ENCODE data around the gene THADA. TPM values are rescaled to one million over a fixed set of nuclear protein-coding genes. Genes with fewer than 3 reads are reported as not detected.

Gene THADA
- total RNA-seq, 1 donor from 2014 or later, result 29.3 TPM

DNA sequence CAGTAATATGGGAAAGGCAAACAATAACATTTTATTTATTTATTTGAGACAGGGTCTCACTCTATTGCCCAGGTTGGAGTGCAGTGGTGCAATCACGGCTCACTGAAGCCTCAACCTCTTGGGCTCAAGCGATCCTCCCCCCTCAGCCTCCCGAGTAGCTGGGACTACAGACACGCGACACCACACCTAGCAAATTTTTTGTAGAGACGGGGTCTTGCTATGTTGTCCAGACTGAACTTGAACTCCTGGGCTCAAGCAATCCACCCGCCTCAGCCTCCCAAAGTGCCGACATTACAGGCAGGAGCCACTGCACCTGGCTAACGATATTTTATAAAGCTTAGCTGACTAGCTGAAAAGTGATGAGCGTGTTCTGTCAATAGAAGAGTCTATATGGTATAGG, 23.7 kb upstream of the THADA start:
- H3K4me3 Mint-ChIP-seq, result no peak overlapping the region
- no peak overlapping the region for H3K4me2 ChIP-seq
- no peak overlapping the region for H3K27ac Mint-ChIP-seq
- TF ChIP-seq EZH2 (IDR thresholded peaks at IDR 0.05), result no peak
- no peak for TF ChIP-seq EZH2phosphoT487 (IDR thresholded peaks at IDR 0.05)
- TF ChIP-seq, protein P1, sequence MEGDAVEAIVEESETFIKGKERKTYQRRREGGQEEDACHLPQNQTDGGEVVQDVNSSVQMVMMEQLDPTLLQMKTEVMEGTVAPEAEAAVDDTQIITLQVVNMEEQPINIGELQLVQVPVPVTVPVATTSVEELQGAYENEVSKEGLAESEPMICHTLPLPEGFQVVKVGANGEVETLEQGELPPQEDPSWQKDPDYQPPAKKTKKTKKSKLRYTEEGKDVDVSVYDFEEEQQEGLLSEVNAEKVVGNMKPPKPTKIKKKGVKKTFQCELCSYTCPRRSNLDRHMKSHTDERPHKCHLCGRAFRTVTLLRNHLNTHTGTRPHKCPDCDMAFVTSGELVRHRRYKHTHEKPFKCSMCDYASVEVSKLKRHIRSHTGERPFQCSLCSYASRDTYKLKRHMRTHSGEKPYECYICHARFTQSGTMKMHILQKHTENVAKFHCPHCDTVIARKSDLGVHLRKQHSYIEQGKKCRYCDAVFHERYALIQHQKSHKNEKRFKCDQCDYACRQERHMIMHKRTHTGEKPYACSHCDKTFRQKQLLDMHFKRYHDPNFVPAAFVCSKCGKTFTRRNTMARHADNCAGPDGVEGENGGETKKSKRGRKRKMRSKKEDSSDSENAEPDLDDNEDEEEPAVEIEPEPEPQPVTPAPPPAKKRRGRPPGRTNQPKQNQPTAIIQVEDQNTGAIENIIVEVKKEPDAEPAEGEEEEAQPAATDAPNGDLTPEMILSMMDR (IDR thresholded peaks at IDR 0.05), result no peak
- no peak overlapping the region for H3K4me3 ChIP-seq
- no peak overlapping the region for H2AFZ ChIP-seq (replicated peaks)
- H3K9me3 ChIP-seq (ENCODE audit: low read depth), result no peaks in the 10 kb centered on the region
- no peaks in the 10 kb centered on the region for H3K4me1 ChIP-seq
- H3K27ac ChIP-seq, result no peak overlapping the region
- no peaks in the 10 kb centered on the region for H3K27me3 Mint-ChIP-seq (ENCODE audit: insufficient read depth, low read depth)
- no peaks in the 10 kb centered on the region for H3K36me3 Mint-ChIP-seq
- no peaks in the 10 kb centered on the region for H3K9me3 Mint-ChIP-seq
- no peaks in the 10 kb centered on the region for H3K27me3 ChIP-seq
- H3K9ac ChIP-seq, result no peak overlapping the region
- no peaks in the 10 kb centered on the region for H3F3A ChIP-seq (ENCODE audit: low read depth)
- no peaks in the 10 kb centered on the region for H3K36me3 ChIP-seq
- H3K4me1 Mint-ChIP-seq, result peaks cover 3% of the 10 kb centered on the region
- no peaks in the 10 kb centered on the region for H3K79me2 ChIP-seq (ENCODE audit: low read depth)
- DNase-seq (ENCODE audit: low spot score), result no peak
- H4K20me1 ChIP-seq (ENCODE audit: low read depth), result no peaks in the 10 kb centered on the region

DNA sequence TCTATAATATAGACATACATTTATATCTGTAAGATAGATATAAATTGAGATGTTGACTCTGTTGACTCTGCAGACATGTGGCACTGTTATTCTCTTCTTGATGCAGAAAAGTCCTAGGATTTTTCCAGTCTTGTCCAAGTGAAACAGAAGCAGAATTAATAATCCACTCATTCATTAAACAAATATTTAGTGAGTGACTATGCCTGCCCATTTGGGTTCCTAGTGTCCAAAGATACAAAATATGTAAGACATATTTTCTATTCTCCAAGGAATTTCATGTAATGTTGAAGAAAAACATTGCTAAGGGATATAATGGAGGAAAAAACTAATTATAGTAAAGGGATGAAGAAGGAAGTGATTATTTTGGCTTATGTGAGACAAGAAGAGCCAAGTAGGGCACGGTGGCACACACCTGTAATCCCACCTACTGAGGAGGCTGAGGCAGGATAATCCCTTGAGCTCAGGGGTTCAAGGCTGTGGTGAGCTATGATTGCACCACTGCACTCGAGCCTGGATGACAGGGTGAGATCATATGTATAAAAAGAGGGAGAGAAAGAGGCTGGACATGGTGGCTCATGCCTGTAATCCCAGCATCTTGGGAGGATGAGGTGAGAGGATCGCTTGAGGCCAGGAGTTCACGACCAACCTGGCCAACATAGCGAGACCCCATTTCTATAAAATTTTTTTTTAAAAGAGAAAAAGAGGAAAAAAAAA, 21.3 kb upstream of the THADA start:
- Histone ChIP-seq H3K27ac (no peak overlapping the region), H3K4me2 (no peak overlapping the region), H3F3A (ENCODE audit: low read depth) (no peaks in the 10 kb centered on the region), H3K4me3 (no peak overlapping the region), H3K27me3 (no peaks in the 10 kb centered on the region), H3K4me1 (no peaks in the 10 kb centered on the region), H3K9me3 (ENCODE audit: low read depth) (no peaks in the 10 kb centered on the region), H2AFZ (replicated peaks) (no peak overlapping the region), H3K79me2 (ENCODE audit: low read depth) (no peaks in the 10 kb centered on the region), H3K9ac (no peak overlapping the region), H4K20me1 (ENCODE audit: low read depth) (no peaks in the 10 kb centered on the region), H3K36me3 (no peaks in the 10 kb centered on the region)
- H3K27me3 Mint-ChIP-seq (ENCODE audit: insufficient read depth, low read depth), result peaks cover 2% of the 10 kb centered on the region
- H3K4me3 Mint-ChIP-seq, result no peak overlapping the region
- no peaks in the 10 kb centered on the region for H3K36me3 Mint-ChIP-seq
- no peak for DNase-seq (ENCODE audit: low spot score)
- H3K9me3 Mint-ChIP-seq, result no peaks in the 10 kb centered on the region
- TF ChIP-seq, protein P1 (IDR thresholded peaks at IDR 0.05), result no peak
- TF ChIP-seq EZH2phosphoT487 (IDR thresholded peaks at IDR 0.05), result no peak
- TF ChIP-seq EZH2 (IDR thresholded peaks at IDR 0.05), result no peak
- no peak overlapping the region for H3K27ac Mint-ChIP-seq
- no peaks in the 10 kb centered on the region for H3K4me1 Mint-ChIP-seq

DNA sequence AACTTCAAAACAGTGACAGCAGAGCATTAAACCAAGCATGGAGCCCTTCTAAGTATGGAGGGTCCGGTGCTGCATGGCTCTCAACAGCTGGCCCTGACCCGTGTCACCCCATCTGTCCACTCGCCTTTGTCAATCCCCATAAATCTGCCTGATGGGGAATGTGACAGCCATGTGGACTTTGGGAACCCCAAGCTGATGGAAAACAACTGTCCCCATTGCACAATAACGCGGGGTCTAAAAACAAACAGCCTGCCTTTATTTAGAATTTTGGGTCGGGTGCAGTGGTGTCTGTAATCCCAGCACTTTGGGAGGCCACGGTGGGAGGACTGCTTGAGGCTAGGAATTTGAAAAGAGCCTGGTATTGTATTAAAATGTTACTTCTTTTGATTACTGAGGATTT, 17.1 kb upstream of the THADA start:
- Mint-ChIP-seq H3K27ac (no peak overlapping the region), H3K9me3 (no peaks in the 10 kb centered on the region), H3K4me1 (no peaks in the 10 kb centered on the region), H3K36me3 (no peaks in the 10 kb centered on the region), H3K4me3 (no peak overlapping the region), H3K27me3 (ENCODE audit: insufficient read depth, low read depth) (peaks cover 5% of the 10 kb centered on the region)
- no peaks in the 10 kb centered on the region for H4K20me1 ChIP-seq (ENCODE audit: low read depth)
- no peak overlapping the region for H3K4me2 ChIP-seq
- no peaks in the 10 kb centered on the region for H3K36me3 ChIP-seq
- H2AFZ ChIP-seq (replicated peaks), result peak overlapping the region; percentile 44
- no peak overlapping the region for H3K9ac ChIP-seq
- DNase-seq (ENCODE audit: low spot score), result no peak
- no peaks in the 10 kb centered on the region for H3K9me3 ChIP-seq (ENCODE audit: low read depth)
- no peak overlapping the region for H3K4me3 ChIP-seq
- H3K4me1 ChIP-seq, result no peaks in the 10 kb centered on the region
- peaks cover 6% of the 10 kb centered on the region for H3F3A ChIP-seq (ENCODE audit: low read depth)
- TF ChIP-seq EZH2 (IDR thresholded peaks at IDR 0.05), result no peak
- no peak for TF ChIP-seq EZH2phosphoT487 (IDR thresholded peaks at IDR 0.05)
- TF ChIP-seq, protein P1 (IDR thresholded peaks at IDR 0.05), result no peak
- H3K27me3 ChIP-seq, result no peaks in the 10 kb centered on the region
- H3K79me2 ChIP-seq (ENCODE audit: low read depth), result no peaks in the 10 kb centered on the region
- no peak overlapping the region for H3K27ac ChIP-seq

All from neural progenitor cell (in vitro differentiated cells).